GM19463 (cell line): ENCODE data around the gene WDR81.
"Not testable (repeated sequence)": the region's sequence is repeated elsewhere in the genome, so short reads cannot be mapped to it uniquely, and the experiment has no call there.

Source experiments
- ATAC-seq: cut with Tn5 transposase; IDR thresholded peaks from one replicate; pipeline ENCODE4 v1.9.1; 2021; ENCODE audit warnings: mild to moderate bottlenecking, moderate library complexity; ENCODE audit not compliant: unreplicated experiment

The WDR81 gene

DNA sequence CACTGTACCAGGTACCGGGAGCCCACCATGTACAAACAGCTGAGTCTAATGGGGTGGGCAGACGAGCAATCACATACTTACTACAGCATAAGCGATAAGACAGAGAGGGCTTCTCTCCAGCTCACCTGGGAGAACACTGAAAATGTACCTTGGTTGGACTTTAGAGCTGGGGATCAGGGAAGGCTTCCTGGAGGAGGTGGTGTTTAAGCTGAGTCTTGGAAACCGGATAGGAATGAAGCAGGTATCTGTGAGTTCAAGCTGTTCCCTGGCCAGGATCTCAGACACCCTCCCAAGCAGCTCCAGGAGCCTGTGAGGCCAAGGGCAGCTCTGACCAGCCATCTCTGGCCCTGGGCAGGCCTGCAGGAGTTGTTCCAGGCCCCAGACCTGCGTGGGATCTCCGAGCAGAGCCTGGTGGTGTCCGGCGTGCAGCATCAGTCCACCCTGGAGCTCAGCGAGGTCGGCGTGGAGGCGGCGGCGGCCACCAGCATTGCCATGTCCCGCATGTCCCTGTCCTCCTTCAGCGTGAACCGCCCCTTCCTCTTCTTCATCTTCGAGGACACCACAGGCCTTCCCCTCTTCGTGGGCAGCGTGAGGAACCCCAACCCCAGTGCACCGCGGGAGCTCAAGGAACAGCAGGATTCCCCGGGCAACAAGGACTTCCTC, 29.4 kb downstream of the WDR81 start:
- ATAC-seq = no peak

DNA sequence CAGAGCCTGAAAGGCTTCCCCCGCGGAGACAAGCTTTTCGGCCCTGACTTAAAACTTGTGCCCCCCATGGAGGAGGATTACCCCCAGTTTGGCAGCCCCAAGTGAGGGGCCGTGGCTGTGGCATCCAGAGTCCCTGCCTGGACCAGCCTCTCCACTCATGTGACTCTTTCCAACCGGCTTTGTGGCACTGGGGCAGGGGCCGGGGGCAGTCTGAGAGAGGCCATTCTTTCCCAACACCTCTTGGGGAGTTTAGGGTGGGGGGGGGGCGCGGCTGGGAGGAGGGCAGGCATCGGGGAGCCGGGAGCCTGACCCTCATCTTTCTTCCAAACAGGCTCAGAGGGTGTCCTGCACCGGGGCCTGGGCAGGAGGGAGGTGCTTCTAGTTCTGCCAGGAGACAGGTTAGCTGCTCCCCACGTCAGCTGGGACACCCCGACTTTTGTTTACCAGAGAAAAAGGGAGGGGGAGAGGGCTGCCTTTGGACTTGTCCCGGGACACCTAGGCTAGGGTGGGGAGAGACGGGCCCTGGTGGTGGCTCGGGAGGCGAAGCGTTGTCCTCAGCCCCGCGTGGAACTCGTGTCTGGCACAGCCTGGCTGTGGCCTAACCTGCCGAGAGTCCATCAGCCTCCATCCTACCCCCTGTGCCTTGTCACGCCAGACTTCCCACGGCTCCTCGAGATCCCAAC, 30.1 kb downstream of the WDR81 start:
- ATAC-seq = no peak

- no peak for ATAC-seq
These were observed 30.8 kb downstream of the WDR81 start for GRCh38 chr17:1755252-1755826.

DNA sequence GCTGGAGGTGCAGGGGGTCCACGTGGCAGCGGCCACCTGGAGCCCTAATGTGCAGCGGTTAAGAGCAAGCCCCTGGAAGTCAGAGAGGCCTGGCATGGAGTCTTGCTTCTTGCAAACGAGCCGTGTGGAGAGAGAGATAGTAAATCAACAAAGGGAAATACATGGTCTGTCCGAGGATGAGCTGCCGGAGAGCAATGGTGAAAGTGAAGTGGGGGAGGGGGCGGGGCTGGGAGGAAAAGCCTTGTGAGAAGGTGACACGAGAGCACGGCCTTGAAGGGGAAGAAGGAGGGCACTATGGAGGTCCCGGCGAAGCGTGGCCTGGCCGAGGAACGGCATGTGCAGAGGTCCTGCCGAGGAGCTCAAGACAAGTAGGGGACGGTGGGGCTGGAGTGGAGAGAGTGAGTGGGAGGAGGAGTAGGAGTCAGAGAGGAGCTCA, 31.3 kb downstream of the WDR81 start:
- ATAC-seq = no peak

DNA sequence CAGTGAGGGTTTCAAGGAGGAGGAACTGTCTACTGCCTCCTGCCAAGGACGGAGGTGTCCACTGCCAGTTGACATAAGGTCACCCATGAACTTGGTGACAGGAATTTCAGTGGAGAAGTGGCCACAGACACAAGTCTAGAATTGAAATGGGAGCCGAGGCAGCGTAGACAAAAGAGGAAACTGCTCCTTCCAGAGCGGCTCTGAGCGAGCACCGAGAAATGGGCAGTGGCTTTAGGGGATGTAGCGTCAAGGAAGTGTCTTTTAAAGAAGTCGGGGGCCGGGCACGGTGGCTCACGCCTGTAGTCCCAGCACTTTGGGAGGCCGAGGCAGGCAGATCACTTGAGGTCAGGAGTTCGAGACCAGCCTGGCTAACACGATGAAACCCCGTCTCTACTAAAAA, 34.3 kb downstream of the WDR81 start:
- no peak for ATAC-seq

DNA sequence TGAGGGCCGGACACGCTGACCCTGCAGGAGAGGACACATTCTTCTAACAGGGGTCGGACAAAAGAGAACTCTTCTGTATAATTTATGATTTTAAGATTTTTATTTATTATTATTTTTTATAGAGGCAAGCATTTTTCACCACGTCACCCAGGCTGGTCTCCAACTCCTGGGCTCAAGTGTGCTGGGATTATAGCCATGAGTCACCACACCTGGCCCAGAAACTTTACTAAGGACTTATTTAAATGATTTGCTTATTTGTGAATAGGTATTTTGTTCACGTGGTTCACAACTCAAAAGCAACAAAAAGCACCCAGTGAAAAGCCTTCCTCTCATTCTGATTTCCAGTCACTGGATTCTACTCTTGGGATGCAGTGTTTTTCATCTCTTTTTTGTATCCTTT, 35.0 kb downstream of the WDR81 start:
- no peak for ATAC-seq

DNA sequence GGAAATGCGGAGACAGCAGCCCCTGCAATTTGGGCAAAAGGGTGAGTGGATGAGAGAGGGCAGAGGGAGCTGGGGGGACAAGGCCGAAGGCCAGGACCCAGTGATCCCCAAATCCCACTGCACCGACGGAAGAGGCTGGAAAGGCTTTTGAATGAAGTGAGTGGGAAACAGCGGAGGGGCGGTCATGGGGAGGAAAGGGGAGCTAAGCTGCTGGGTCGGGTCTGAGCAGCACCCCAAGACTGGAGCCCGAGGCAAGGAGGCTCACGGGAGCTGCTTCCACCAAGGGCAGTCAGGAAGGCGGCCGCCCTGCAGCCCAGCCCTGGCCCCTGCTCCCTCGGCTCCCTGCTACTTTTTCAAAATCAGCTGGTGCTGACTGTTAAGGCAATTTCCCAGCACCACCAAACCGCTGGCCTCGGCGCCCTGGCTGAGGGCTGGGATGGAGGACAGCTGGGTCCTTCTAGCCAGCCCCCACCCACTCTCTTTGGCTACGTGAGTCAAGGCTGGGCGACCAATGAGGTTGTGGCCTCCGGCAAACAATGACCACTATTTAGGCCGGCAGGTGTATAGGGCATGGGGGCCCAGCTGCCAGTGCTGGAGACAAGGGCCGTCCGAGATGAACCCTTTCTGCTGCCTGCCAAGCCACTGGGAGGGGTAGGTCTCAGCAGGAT, 37.9 kb downstream of the WDR81 start:
- no peak for ATAC-seq

DNA sequence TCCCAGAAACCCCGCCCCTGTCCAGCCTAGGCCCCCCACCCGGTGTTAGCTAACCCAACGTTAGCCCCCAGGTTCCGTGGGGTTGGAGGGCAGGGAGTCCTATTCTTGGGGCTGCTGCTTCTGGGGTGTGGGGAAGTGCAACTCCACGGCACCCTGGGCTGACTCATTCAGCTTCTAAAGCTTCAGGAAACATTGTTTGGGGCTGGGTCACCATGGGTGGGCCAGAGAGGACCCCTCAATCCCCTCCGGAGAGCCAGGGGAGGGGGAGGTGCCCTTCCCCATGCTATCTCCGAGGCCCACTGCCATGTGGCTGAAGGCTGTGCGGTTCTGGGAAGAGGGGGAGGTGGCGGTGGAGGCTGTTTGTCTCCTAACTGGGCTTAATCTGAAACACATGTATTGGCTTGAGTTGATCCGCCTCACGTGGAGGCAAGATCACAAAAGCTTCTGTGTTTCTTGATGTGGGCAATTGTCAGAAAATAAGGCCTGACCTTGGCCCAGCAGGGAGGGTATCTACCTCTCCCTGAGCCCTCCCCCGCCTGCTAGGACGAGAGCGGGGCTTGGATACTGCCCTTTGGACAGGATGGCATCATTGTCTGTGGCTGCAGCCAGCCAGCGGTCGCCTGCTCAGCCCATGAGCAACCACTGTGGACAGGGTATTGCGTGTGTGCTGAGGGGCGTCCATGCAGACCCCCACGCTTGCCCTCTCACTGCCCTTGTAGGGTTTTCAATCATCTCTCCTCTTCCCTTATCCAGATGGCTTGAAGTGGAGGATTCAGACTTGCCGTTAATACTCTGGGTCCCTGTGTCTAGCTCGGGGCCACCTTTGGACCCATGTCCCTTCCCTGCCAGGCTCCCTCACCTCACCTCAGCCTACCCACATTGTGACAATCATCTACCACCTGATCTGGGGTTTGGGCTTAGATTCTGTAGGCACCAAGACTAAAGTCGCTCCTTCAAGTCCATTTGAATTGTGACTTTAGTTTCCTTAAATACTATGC, 38.7 kb downstream of the WDR81 start:
- ATAC-seq = no peak

DNA sequence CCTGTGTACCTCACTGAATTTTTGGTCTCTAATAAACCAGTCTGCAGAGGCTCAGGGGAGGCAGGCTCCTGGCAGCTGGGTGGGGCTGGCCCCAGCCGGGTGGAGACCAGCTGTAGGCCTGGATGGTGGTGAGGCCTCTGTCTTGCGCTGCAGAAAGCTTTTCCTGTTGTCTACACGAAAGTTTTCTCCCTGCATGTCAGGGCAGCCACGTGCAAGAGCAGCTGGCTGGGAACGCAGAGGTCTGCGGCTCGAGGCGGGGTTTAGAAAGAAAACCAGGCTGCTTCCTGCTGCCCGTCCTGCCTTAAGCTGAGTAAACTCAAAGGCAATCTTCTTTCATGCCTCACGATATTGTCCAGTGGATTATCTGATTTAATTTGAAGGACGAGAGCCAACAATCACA, 39.8 kb downstream of the WDR81 start:
- ATAC-seq = no peak

- ATAC-seq = not testable (repeated sequence)
These were observed 40.2 kb downstream of the WDR81 start for GRCh38 chr17:1764705-1765104.

- no peak for ATAC-seq
These were observed 41.1 kb downstream of the WDR81 start for GRCh38 chr17:1765576-1765975.

GRCh38 chr17:1766382-1767135, 42.1 kb downstream of the WDR81 start:
- no peak for ATAC-seq

GRCh38 chr17:1767358-1767757, 42.9 kb downstream of the WDR81 start:
- no peak for ATAC-seq

- no peak for ATAC-seq
These were observed 45.4 kb downstream of the WDR81 start for GRCh38 chr17:1769822-1770477.

DNA sequence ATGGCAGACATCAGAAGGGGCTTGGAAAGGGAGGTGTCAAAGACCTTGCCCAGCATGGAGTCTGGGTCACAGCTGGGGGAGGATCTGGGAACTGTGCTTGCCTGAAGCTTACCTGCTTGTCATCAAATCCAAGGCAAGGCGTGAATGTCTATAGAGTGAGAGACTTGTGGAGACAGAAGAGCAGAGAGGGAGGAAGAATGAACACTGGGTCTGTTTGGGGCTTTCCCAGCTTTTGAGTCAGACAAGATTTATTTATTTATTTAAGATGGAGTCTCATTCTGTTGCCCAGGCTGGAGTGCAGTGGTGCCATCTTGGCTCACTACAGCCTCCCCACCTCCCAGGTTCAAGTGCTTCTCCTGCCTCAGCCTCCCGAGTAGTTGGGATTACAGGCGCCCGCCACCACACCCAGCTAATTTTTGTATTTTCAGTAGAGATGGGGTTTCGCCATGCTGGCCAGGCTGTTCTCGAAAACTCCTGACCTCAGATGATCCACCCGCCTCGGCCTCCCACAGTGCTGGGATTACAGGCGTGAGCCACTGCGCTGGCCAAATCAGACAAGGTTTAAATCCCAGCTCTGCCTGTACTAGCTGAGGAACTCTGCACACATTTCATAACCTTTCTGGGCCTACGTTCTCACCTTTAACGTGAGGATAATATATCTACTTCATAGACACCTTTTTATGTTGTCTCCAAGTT, 48.6 kb downstream of the WDR81 start:
- not testable (repeated sequence) for ATAC-seq

DNA sequence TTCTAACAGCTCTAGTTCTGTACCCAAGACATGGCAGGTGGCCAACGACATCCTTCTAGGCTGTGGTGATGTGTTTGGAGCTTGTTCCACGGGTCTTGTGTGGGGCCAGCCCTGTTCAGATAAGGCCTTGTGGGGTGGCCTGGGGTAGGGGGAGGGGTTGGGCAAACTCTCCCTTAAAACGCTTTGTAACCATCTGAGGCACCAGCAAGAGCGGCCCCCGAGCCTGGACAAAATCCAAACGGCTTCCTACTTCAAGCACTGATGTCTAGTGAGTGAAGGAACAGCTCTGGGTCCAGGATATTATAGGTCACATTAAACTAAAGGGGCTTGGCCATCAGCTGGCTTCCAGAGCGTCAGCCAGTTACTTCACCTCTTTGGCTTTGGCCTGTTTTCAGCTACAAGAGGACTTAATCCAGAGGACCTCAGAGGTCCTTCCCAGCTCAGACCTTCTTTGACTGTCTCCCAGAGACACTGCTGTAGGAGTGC, 49.2 kb downstream of the WDR81 start:
- ATAC-seq = no peak

GRCh38 chr17:1774390-1775176, 50.1 kb downstream of the WDR81 start:
- ATAC-seq = no peak

- no peak for ATAC-seq
These were observed 51.8 kb downstream of the WDR81 start for GRCh38 chr17:1776328-1776727.
